OCI-LY1 (cell line): Measurements from ENCODE around the gene OAS3.

Experiments used
- H2AFZ ChIP-seq: fragments of 200-600 bp; sonication (generic), shearing (Covaris generic); 2 replicates; pipeline ENCODE4 v1.6.0; 2014; ENCODE audit warnings: antibody characterized with exemption, mild to moderate bottlenecking, low read length
- H3F3A ChIP-seq: fragments of 200-600 bp; sonication (generic), shearing (Covaris generic); 2 replicates; pipeline ENCODE4 v1.6.0; 2014; ENCODE audit warnings: mild to moderate bottlenecking, antibody characterized with exemption, low read length, moderate library complexity; ENCODE audit not compliant: insufficient read depth
- H3K27ac ChIP-seq: fragments of 200-600 bp; sonication (generic); 2 replicates; pipeline ENCODE4 v1.5.1; 2014; ENCODE audit warnings: low read length, mixed run types, mild to moderate bottlenecking, low read depth; ENCODE audit not compliant: poor library complexity, severe bottlenecking
- H3K27me3 ChIP-seq: fragments of 200-600 bp; sonication (generic); 2 replicates; pipeline ENCODE4 v1.6.0; 2014; ENCODE audit warnings: antibody characterized with exemption, mild to moderate bottlenecking, low read length, moderate library complexity; ENCODE audit not compliant: insufficient read depth
- H3K36me3 ChIP-seq: fragments of 200-600 bp; sonication (generic); 2 replicates; pipeline ENCODE4 v1.6.1; 2014; ENCODE audit warnings: mild to moderate bottlenecking, antibody characterized with exemption, low read length, moderate library complexity, mixed read lengths; ENCODE audit not compliant: insufficient read depth
- H3K4me1 ChIP-seq: fragments of 200-600 bp; sonication (generic); 2 replicates; pipeline ENCODE4 v1.5.1; 2014; ENCODE audit warnings: mild to moderate bottlenecking, low read length, moderate library complexity; ENCODE audit not compliant: insufficient read depth, severe bottlenecking
- H3K4me2 ChIP-seq: fragments of 200-600 bp; sonication (generic), shearing (Covaris generic); 2 replicates; pipeline ENCODE4 v1.6.1; 2014; ENCODE audit warnings: low read length
- H3K4me3 ChIP-seq: fragments of 200-600 bp; sonication (generic); 2 replicates; pipeline ENCODE4 v1.5.1; 2014; ENCODE audit warnings: low read length, low read depth, mild to moderate bottlenecking, mixed read lengths; ENCODE audit not compliant: poor library complexity, severe bottlenecking
- H3K79me2 ChIP-seq: fragments of 200-600 bp; shearing (Covaris generic); 2 replicates; pipeline ENCODE4 v1.6.1; 2016; ENCODE audit warnings: mixed run types, low read length, mixed read lengths; ENCODE audit not compliant: insufficient read depth
- H3K9ac ChIP-seq: fragments of 200-600 bp; sonication (generic), shearing (Covaris generic); 2 replicates; pipeline ENCODE4 v1.6.1; 2014; ENCODE audit warnings: mild to moderate bottlenecking, low read length, mixed read lengths
- H3K9me2 ChIP-seq: fragments of 200-600 bp; sonication (generic), shearing (Covaris generic); 2 replicates; pipeline ENCODE4 v1.6.1; 2014; ENCODE audit warnings: low read depth, mild to moderate bottlenecking, low read length, mixed read lengths
- H3K9me3 ChIP-seq: fragments of 200-600 bp; shearing (Covaris generic); 2 replicates; pipeline ENCODE4 v1.6.1; 2014; ENCODE audit warnings: low read length, mixed read lengths
- H4K20me1 ChIP-seq: fragments of 200-600 bp; sonication (generic), shearing (Covaris generic); 2 replicates; pipeline ENCODE4 v1.6.0; 2016; ENCODE audit warnings: mild to moderate bottlenecking, low read length; ENCODE audit not compliant: insufficient read depth
- EZH2 ChIP-seq: fragments of 200-600 bp; sonication (generic), shearing (Covaris generic); IDR thresholded peaks from 2 replicates; pipeline ENCODE4 v1.8.0; 2017; ENCODE audit warnings: borderline replicate concordance, mixed run types, mild to moderate bottlenecking, antibody characterized with exemption, low read length, moderate library complexity, mixed read lengths
- TF ChIP-seq, protein P1 (sequence below): fragments of 200-600 bp; sonication (generic), shearing (Covaris generic); IDR thresholded peaks from 2 replicates; pipeline ENCODE4 v1.5.1; 2017; ENCODE audit warnings: mild to moderate bottlenecking, antibody characterized with exemption, low read length, moderate library complexity, mixed read lengths

Gene OAS3

DNA sequence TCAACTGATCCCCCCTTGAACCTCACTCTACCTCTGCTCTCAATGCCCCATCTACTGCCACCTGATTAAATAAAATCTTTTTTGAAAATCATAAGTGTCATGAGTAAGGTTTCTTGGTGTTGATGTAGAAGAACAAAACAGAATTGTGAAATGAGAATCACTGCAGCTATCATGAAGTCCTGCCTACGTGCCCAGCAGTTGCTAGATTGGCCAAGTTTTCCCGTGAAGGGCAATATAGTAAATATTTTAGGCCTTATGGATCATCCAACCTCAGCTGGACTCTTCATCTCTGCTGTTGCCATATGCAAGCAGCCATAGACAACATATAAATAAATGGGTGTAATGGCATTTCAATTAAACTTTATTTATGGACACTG, 5.2 kb upstream of the OAS3 start:
- no peaks in the 10 kb centered on the region for H4K20me1 ChIP-seq
- no peaks in the 10 kb centered on the region; the same call in 1 of the 2 replicates for H3K36me3 ChIP-seq
- no peak overlapping the region for H3K4me2 ChIP-seq
- H3K4me3 ChIP-seq = no peak overlapping the region
- H3K9me3 ChIP-seq = no peaks in the 10 kb centered on the region
- peaks cover 3% of the 10 kb centered on the region for H3K4me1 ChIP-seq
- H3K9ac ChIP-seq = no peak overlapping the region
- no peak overlapping the region for H3K27ac ChIP-seq
- no peaks in the 10 kb centered on the region for H3F3A ChIP-seq
- H3K79me2 ChIP-seq = no peaks in the 10 kb centered on the region
- no peaks in the 10 kb centered on the region for H3K9me2 ChIP-seq
- H3K27me3 ChIP-seq = no peaks in the 10 kb centered on the region
- TF ChIP-seq, protein P1, sequence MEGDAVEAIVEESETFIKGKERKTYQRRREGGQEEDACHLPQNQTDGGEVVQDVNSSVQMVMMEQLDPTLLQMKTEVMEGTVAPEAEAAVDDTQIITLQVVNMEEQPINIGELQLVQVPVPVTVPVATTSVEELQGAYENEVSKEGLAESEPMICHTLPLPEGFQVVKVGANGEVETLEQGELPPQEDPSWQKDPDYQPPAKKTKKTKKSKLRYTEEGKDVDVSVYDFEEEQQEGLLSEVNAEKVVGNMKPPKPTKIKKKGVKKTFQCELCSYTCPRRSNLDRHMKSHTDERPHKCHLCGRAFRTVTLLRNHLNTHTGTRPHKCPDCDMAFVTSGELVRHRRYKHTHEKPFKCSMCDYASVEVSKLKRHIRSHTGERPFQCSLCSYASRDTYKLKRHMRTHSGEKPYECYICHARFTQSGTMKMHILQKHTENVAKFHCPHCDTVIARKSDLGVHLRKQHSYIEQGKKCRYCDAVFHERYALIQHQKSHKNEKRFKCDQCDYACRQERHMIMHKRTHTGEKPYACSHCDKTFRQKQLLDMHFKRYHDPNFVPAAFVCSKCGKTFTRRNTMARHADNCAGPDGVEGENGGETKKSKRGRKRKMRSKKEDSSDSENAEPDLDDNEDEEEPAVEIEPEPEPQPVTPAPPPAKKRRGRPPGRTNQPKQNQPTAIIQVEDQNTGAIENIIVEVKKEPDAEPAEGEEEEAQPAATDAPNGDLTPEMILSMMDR = no peak
- TF ChIP-seq EZH2 = no peak
- no peak overlapping the region for H2AFZ ChIP-seq

DNA sequence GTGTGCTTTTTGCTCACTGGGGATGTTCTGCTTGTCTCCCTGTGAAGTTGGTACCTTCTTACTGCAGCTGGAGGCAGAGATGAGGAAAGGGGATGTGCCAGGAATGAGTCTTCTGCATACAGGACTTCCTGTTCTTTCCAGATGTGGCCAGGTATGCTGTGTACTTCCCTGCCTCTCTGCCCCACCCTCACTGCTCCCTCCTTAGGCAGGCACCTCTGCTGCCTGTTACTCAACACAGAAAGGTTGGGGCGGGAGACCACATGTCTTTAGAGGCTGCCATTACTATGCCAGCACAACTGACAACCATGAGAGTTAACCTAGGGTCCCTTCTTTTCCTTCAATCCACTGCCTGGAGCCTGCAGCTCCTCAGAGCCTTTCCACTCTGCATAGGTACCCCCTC, 2.0 kb upstream of the OAS3 start:
- H4K20me1 ChIP-seq = no peaks in the 10 kb centered on the region
- H3K9ac ChIP-seq = no peak overlapping the region
- no peak overlapping the region for H3K27ac ChIP-seq
- no peaks in the 10 kb centered on the region for H3K79me2 ChIP-seq
- H3K4me1 ChIP-seq = peaks cover 28% of the 10 kb centered on the region
- no peaks in the 10 kb centered on the region for H3K9me3 ChIP-seq
- H3F3A ChIP-seq = no peaks in the 10 kb centered on the region
- H3K4me2 ChIP-seq = no peak overlapping the region
- no peaks in the 10 kb centered on the region for H3K9me2 ChIP-seq
- H3K4me3 ChIP-seq = no peak overlapping the region
- H3K36me3 ChIP-seq = no peaks in the 10 kb centered on the region
- H3K27me3 ChIP-seq = no peaks in the 10 kb centered on the region
- H2AFZ ChIP-seq = no peak overlapping the region
- TF ChIP-seq, protein P1 = no peak
- no peak for TF ChIP-seq EZH2

DNA sequence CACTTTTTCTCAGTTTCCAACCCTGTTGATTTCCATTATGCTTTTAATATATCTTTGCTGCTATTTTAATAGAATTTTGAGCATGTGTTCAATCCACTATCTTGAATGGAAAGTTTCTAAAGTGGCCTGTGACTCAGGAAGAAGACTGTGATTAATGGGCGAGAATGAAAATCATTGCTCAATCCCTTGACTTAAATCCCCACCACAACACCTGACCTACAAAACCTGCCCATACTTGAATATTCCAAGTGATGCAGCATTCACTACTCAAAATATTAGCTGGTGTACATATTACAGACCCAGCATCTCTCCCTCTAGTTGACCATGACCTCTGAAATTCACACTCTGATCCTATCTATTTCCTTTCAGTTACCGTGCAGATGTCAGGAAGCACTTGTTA, 1.3 kb upstream of the OAS3 start:
- Histone ChIP-seq H3K27me3 (no peaks in the 10 kb centered on the region), H3K4me2 (no peak overlapping the region), H4K20me1 (no peaks in the 10 kb centered on the region), H3K9ac (no peak overlapping the region), H3K79me2 (no peaks in the 10 kb centered on the region), H3K36me3 (no peaks in the 10 kb centered on the region), H3K4me3 (no peak overlapping the region), H3K4me1 (peaks cover 28% of the 10 kb centered on the region), H2AFZ (no peak overlapping the region), H3K9me3 (no peaks in the 10 kb centered on the region), H3K27ac (no peak overlapping the region), H3K9me2 (no peaks in the 10 kb centered on the region), H3F3A (no peaks in the 10 kb centered on the region)
- TF ChIP-seq EZH2 = no peak
- TF ChIP-seq, protein P1 = no peak
